ENCODE data around the gene PKD1L1.

DNA sequence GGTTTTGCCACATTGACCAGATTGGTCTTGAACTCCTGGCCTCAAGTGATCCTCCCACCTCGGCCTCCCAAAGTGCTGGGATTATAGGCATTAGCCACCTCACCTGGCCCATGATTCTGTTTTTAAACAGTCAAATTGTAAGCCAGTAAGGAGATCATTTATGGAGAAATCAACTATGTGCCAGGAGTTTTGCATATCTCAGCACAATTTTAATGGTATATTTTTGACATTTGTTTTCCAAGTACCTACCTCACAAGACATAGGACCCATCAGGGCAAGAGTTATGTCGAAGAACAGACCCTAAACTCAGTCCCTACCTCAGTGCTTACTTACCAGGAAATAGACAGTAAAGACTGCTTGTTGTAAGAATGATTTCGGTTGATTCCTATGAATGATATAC, 193.0 kb downstream of the PKD1L1 start:
- TF ChIP-seq CREB1 (IDR thresholded peaks at IDR 0.05; ENCODE audit: low read depth) = no peak
- no peak for TF ChIP-seq CEBPB (IDR thresholded peaks at IDR 0.05)
- TF ChIP-seq EP300 (IDR thresholded peaks at IDR 0.05; ENCODE audit: borderline replicate concordance) = no peak
- no peak for TF ChIP-seq TCF12 (IDR thresholded peaks at IDR 0.05; ENCODE audit: low read depth)
- TF ChIP-seq, protein P1, sequence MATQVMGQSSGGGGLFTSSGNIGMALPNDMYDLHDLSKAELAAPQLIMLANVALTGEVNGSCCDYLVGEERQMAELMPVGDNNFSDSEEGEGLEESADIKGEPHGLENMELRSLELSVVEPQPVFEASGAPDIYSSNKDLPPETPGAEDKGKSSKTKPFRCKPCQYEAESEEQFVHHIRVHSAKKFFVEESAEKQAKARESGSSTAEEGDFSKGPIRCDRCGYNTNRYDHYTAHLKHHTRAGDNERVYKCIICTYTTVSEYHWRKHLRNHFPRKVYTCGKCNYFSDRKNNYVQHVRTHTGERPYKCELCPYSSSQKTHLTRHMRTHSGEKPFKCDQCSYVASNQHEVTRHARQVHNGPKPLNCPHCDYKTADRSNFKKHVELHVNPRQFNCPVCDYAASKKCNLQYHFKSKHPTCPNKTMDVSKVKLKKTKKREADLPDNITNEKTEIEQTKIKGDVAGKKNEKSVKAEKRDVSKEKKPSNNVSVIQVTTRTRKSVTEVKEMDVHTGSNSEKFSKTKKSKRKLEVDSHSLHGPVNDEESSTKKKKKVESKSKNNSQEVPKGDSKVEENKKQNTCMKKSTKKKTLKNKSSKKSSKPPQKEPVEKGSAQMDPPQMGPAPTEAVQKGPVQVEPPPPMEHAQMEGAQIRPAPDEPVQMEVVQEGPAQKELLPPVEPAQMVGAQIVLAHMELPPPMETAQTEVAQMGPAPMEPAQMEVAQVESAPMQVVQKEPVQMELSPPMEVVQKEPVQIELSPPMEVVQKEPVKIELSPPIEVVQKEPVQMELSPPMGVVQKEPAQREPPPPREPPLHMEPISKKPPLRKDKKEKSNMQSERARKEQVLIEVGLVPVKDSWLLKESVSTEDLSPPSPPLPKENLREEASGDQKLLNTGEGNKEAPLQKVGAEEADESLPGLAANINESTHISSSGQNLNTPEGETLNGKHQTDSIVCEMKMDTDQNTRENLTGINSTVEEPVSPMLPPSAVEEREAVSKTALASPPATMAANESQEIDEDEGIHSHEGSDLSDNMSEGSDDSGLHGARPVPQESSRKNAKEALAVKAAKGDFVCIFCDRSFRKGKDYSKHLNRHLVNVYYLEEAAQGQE (IDR thresholded peaks at IDR 0.05; ENCODE audit: low read depth) = no peak
- no peak for TF ChIP-seq NFIC (IDR thresholded peaks at IDR 0.05)
- no peak for TF ChIP-seq EGR1 (IDR thresholded peaks at IDR 0.05)
